GM21576 (cell line): ENCODE measurements around the gene GFRA4.

Experiments
- ATAC-seq: cut with Tn5 transposase; IDR thresholded peaks from one replicate; pipeline ENCODE4 v1.9.1; 2021; ENCODE audit warnings: mild to moderate bottlenecking, moderate library complexity; ENCODE audit not compliant: unreplicated experiment

The GFRA4 gene

DNA sequence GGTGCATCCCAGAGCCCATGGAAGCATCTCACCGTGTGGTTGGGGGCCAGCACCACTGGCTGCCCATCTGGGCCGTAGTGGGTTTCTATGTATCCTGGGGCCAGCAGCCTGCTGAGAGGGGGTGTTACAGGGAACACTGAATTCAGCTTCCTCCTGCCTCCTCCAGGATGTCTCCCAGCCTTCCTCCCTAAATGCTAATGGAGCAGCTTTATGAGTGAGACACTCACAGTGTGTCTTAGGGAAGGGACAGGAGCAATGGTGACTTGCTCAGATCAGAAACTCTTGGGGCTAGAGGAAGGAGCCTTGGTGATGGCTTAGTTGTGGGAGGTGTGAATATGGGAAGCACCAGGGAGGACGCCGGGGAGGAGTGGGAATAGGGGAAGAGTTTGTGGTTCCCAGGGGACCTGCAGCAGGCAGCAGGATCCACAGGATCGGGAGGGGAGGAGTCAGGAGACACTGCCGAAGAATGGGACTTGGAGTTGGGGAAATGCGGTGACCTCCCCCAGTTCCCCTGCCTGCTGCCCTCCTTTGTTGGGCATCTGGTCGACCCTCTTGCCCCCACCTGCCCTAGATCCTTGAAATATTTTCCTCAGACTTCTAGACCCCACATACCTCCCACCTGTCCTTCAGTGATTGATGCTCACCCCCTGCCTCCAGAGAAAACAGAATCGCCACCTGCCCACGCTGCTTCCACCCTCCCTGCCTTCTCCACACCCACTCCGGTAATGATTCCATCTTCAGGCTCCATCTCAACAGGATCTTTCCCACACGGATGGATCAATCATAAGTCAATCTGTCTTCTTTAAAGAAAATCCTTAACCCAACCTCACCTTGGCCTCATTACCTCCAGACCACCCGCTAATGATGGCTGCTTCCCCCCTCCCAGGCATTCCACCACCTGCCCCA, 12.0 kb upstream of the GFRA4 start:
- ATAC-seq = no peak

DNA sequence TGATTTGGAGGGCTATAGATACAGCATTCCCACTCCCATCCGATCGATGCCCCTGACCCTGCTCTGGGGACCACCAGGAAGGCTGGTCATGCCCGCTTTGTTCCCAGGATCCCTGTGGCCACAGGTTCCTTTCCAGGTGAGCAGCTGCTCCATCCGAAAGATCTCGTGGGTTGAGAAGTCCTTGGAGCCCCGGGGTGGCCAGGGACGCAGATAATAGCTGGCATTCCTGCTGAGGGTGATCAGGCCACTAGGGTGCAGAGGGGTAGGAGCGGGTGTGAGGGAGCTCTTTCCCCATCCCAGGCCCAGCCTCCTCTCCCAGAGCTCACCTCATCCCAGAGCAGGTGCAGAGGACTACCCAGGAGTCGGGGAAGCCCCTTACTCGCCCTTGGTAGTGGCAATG, 11.2 kb upstream of the GFRA4 start:
- ATAC-seq = no peak

DNA sequence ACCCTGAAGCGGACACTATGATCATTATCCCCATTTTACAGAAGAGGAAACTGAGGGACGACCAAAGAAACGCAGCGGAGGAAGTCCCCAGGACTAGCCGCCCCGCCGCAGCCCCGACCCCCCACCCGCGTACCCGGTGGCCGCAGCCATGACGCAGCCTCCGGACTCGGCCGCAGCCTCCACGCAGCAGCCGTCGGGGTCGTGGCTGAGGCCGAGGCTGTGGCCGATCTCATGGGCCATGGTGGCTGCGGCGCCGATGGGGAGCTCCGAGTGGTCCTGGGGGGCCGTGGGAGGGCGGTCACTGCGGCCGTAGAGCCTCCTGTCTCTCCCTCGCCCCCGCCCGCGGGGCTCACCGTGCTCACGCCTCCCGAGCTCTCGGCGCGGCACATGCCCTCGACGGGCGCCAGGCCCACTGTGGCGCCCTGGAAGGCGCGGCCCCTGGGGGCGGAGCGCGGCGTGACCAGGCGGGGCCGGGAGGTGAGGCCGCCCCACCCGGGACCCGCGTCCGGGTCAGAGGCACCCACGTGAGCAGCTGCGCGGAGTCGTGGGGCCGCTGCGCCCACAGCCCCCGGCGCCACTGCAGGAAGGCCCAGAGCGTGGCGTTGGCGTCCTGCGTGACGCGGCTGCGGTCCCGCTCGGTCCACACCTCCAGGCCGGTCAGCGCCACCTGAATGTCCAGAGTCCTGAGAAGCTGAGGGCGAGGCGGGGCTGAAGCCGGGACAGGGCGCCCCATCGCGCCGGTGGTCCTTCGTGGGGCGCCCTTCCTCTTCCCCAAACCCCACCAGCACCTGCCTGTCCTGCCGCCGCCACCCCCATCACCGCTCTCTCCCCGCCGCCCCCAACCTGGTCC, 10.2 kb upstream of the GFRA4 start:
- no peak for ATAC-seq

DNA sequence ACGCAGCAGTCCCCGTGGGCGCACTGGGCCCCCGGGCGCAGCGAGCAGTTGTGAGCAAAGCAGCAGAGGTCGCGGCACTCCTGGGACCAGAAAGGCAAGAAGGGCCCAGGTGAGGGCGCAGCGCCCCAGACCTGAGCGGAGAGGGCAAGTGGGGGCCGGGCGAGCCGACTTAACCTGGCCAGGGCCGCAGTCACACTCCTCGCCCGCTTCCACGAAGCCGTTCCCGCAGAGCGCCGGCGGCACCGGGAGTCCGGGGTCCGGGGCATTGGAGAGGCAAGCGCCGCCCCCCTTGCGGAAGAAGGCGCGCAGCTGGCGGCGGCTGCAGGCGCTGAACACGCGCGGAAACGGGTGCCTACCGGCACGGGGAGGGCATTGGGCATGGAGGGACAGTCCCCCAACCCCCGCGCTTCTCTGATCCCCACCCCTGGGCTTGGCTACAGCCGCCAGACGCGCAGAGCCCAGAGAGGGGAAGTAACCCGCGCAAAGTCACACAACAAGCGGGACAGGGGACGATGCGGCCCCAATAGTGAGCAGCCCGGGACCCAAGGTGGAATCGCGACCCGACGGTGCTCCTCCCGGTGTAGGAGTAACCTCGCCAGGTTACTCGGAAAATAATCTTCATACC, 9.5 kb upstream of the GFRA4 start:
- no peak for ATAC-seq

DNA sequence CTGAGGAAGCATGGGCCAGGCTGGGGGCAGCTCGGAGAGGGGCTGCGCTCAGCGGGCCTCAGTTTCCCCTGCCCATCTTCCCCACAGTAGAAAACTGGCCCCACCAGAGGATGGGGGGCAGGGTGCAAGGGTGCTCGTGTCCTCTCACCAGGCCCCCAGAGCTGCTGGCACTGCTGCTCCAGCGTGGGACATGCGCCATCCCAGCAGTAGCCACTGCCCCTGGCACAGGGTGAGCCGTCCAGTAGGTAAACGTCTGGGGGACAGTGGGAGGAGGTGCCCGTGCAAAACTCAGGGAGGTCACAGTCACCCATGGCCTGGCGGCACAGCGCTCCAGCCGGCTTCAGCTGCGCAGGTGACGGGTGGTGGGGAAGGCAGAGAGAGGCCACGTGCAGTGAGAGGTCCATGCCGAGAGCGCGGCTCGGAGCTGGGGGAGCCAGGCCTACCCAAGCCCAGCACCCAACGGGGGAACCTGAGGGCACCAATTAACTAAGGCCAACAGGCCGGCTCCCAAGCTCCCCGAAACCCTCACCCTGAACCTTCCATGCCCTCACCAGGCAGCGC, 8.9 kb upstream of the GFRA4 start:
- no peak for ATAC-seq

DNA sequence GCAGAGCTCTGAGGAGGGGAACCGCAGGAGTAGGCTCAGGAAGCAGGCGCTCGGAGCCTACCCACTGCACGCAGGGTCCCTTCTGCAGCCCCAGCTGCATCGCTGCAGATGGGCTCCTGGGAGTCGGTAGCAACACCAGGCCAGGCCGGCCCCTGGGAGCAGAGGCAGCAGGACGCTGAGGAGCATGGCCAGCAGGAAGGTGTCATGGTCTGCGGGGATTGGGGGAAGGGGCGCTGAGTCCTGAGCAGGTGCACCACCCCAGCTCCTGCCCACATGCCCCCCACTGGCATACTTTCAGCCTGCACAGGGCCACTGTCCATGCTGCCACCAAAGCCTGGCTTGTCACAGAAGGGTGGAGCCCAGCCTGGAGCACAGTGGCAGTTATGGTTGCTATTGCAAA, 7.7 kb upstream of the GFRA4 start:
- ATAC-seq = no peak

DNA sequence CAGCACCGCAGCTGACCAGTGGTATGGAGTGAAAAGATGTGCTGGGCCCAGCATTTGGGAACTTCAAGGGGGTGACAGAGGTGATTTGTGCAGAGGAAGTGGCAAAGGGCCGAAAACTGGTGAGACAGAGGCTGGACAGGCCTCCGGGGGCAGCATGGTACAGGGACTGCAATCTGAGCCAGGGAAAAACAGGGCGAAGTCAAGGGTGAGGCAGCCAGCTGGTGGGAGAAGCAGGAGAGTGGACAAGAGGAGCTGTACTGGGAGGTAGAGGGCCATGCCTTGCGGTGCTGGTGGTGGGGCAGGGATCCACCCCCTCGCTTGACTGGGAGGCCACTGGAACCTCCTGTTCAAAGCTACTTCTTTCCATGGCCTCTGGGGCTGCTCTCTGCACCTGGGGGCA, 7.3 kb upstream of the GFRA4 start:
- ATAC-seq = no peak

DNA sequence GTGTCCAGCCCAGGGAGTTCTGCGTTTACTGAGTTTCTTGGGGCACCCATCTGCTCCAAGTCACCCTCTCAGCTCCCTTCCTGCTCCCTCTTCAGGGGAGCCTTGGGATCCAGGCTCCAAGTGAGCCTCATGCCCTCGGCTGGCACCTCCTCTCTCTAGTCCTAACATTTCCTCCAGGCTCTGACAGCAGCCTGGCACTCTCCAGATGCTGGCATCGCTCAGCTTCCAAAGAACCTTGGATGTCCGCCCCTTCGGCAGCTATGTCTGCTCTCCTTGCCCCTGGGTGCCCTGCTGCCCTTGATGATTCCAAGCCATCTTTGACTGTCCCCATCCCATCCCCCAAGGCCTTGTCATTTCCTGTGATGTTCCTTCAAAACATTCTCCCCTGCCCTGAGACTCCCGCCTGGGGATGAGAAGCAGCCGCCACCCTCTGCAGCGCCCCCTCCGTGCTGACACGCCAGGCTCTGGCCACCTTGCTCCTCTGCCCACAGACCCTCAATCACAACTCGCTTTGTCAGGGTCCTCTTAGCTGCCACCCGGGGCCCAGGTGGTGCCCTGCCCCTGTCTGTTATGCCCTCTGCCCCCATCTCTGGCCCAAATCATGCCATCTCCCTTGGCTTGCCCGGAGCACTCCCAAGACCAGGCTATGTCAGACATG, 6.6 kb upstream of the GFRA4 start:
- no peak for ATAC-seq

DNA sequence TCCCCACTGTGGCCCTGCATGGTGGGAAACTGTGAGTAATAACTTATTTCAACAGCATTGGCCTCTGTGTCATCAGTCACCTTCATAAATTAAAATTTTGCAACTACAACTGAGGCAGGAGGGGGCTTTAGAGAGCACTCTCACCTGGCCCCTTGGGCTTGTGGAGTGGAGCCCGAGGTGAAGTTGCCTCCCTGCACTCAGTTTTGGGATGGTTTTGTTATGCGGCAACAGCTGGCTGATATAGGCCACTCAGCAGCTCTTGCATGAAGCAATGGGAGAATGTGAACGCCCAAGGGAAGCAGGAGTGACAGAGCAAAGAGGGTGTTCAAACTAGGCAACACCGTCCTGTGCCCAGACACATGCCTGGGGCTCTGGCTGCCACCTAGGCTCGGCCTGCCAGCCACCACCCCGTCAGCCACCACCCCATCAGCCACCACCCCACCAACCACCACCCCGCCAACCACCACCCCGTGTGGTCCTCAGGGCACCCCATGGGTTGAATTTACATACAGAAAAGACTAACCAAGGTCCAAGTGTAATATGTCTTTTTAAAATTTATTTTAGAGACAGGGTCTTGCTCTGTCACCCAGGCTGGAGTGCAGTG, 4.3 kb upstream of the GFRA4 start:
- ATAC-seq = no peak

DNA sequence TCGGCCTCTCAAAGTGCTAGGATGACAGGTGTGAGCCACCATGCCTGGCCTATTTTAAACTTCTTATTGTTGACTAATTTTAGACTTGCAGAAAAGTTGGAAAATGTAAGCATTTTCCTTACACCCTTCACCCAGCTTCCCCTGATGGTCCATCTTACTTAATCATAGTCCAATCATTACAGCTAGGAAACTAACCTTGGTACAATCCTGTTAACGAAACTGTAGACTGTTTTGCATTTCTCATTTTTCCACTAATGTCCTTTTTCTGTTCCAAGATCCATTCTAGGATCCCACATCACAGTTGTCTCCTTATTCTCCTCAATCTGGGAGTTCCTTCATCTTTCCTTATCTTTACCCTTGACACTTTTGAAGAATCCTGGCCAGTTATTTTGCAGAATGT, 659 bp upstream of the GFRA4 start:
- no peak for ATAC-seq

DNA sequence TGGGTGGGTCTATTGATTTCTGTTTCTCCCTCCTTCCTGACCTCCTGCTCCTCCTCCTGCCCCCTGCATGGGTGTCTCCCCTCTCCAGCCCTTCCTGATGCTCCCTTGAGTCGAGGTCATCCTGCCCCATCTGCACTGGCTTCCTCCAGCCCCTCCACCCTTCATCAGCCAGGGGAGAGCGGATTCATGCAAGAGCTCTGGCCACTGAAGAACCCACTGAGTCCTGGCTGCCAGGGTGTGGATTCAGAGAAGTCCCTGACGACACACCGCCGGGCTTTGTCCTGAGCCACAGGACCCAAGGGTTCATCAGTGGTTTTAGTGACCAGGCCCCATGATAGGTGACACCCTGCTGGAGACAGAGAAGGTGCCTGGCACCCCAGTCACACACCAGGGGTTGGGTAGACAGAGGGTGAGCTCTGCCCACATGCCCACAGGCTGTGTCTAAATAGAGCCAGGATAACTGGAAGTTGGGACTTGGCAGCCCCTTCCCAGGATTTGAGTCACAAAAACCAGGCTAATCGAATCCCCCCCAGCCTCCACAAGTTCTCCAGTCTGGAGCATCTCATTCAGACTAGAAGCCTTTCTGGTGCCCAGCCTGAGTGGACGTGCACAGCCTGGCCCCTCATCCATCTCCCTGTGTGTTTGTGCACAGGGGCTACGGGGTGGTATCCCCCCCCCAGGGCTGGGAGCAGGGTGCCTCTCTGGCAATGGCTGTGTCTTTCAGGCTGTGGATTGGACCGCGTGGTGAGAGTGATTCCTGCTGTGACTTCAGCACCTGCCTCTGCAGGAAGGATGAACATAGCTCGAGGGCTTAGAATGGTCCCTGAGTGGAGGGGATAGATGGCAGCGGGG, 1.2 kb downstream of the GFRA4 start:
- ATAC-seq = no peak

DNA sequence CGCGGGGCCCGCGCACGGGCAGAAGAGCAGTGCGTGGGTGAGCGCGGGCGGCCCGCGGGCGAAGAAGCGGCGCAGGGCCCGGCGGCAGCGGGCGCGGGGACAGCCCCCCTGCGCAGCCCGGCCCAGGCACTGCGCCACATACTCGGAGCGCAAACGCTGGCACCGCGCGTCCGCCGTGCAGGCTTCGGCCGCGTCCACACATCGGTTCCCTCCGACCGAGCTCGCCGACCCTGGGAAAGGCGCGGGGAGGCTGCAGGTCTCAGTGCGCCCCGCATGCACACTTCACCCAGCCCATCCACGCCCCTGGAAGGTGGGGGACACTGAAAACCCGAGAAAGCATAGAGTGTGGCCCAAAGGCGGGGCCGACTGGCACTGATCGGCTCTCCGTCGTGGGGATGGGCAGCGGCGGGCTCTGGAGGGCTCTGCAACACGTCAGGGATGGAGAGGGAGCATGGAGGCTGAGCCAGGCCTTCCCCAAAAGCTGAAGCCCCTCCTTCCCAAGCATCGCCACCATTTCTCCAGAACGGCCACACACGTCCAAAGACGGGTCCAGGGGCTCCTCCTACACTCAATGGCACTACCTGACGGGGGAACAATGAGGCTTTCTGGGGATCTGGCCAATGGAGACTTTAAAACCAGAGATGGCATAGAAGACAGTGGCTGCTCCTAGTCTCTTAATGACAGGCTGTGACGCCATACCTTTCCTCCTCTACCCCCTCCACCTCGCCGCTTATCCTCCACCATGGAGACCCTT, 2.0 kb downstream of the GFRA4 start:
- no peak for ATAC-seq

DNA sequence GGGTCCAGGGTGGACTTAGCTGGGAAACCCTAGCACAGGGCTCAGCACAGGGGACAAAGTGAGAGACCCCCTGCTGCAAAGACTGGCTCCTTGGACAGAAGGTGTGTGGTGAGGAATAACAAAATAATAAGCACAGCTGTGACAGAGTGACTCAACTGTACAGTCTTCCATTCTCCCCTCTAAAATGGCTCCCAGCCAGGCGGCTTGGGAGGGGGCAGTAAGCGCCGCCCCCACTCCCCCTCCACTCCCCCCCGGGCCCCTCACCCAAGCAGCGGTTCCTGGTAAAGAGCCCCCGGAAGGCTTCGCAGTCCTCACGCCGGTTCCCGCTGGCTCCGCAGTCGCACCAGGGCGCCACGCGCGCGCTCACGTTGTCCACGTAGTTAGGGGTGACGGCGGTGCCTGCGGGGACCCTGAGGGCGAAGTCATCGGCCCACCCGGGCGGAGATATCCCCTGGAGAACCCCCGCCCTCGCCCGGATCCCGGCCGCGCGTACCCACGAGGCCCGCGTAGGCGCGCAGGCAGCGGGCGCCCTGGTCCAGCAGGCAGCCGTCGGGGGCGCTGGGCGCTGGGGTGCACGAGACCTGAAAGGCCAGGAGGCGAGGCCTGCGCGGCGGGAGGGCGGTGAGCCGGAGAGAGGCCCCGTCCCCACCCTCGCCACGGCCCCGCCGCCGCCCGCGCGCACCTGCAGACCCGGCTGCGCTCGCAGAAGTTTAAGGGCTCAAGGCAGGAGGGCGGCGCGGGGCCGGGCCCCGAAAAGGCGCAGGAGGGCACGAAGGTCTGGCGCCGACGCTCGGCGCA, 2.7 kb downstream of the GFRA4 start:
- ATAC-seq = no peak

DNA sequence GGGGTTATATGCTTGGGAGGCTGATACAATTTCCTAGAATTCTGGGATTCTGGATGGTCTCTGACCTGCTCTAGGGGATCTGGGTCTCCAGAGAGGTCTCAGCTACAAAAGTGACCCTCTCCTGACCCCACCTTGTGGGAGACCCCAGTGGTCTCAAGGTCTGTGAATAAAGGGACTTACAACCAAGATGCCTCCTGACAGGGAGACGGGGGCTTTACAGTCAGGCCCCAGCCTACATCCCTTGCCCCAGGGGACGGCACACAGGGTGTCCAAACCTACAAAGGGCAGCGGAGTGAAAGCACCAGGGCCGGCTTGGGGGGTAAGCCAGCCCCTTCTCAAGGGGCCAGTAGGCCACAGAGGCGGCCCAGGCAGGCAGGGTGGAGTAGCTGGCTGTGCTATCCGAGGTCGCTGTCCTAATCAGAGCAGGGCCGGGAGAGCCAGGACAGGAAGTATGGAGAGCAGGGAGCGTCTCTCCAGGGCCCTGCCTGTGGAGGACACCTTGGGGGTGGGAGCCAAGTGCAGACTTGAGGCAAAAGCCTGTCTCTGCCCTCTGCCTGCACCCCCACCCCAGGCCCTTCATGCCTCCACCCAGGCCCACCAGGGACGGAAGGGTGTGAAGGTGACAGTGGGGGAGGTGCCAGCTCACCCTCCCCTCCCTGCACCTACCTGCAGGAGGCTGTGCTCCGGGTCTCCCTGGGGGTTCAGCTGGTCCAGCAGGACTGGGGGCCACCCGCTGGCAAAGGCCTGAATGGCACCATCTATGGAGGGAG, 3.5 kb downstream of the GFRA4 start:
- no peak for ATAC-seq

DNA sequence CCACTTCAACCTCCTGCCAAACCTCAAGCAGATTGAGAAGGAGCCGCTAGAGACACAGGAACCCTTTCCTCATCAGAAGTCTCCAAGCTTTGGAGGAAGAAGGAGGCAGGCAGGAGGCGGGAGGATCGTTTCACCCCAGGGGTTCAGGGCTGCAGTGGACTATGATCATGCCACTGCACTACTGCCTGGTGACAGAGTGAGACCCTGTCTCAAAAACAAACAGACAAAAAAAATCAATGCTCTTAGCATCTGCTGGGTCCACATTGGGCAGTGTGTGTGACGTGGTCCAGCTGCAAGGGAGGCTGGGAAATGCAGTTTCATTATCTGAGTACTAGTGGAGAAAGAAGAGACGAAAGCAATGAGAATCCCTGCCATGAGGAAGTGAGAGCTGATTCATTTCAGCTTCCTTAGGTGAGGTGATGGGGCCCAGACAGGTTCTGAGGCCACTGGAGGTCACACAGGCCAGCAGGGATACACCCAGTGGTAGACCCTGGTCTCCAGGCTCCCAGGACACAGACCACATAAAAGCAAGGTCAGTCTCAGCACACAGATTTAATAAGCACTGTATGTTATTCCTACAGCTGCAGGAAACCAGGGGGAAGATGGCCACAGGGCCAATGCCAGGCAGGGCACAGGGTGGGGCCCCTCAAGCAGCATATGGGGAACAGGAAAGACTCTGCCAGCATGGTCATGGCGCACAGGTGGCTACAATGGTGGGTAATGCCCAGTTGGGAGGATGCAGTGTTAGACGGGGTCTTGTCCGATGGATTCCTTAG, 4.3 kb downstream of the GFRA4 start:
- ATAC-seq = peak; percentile 92

DNA sequence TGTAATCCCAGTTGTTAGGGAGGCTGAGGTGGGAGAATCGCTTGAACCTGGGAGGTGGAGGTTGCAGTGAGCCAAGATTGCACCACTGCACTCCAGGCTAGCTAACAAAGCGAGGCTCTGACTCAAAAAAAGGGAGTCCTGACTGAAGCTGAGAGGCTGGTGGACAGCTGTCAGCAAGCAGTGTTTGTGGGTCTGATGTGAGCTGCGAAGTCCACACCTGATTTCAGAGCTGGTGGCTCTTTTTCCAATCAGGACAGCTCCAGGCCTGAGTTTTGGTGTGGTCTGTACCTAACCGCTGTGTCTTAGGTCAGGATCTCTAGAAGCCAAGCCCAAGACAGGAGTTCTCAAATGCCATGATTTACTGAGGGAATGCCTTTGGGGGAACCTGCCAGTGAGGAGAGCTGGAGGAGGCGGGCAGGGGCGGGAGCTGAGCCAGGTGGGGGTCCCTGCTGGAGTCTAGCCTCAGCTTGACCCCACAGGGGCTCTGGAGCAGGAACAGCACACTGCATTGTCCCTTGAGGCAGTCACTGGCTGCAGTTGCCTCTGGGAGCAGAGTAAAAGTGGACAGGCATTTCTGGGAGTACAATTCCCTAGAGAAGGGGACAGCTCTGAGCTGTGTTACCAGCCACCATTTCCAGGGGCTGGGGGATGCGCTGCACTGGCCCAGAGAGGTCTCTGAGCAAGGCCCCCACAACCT, 5.0 kb downstream of the GFRA4 start:
- ATAC-seq = no peak
